Measurements from ENCODE around the gene RIN2. TPM values are rescaled to one million over a fixed set of nuclear protein-coding genes. Genes with fewer than 3 reads are reported as not detected.

RIN2 gene, protein sequence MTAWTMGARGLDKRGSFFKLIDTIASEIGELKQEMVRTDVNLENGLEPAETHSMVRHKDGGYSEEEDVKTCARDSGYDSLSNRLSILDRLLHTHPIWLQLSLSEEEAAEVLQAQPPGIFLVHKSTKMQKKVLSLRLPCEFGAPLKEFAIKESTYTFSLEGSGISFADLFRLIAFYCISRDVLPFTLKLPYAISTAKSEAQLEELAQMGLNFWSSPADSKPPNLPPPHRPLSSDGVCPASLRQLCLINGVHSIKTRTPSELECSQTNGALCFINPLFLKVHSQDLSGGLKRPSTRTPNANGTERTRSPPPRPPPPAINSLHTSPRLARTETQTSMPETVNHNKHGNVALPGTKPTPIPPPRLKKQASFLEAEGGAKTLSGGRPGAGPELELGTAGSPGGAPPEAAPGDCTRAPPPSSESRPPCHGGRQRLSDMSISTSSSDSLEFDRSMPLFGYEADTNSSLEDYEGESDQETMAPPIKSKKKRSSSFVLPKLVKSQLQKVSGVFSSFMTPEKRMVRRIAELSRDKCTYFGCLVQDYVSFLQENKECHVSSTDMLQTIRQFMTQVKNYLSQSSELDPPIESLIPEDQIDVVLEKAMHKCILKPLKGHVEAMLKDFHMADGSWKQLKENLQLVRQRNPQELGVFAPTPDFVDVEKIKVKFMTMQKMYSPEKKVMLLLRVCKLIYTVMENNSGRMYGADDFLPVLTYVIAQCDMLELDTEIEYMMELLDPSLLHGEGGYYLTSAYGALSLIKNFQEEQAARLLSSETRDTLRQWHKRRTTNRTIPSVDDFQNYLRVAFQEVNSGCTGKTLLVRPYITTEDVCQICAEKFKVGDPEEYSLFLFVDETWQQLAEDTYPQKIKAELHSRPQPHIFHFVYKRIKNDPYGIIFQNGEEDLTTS
- 10 to 100 TPM in 4 of 6 experiments, 1 to 10 TPM in 2; 7.0 to 37.7 (median 13.8) TPM for total RNA-seq
- long read RNA-seq, partial matches to known transcripts, result 0 of 2 reads
- long read RNA-seq, other reads (novel, unspliced or antisense), result 2 of 2 reads

DNA sequence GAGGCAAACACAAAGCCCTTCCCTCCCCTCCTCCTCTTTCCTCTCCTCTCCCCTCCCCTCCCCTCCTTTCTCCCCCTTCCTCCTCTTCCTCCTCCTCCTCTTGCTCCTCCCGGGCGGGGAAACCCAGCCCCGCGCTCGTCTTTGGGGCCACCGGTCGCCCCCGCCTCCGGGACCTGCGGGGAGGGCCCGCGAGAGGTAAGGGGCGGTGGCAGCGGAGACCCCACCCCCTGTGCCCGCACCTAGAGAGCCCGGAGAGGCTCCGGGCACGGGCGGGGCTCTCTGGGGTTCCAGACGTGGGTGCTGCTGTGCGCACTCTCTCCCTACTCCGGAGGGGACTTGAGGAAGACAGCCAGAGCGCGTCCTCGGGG is at the start of gene RIN2:
RIN2 (plus strand) TSS at position 126 of the 368 bp plus-strand sequence. CDS start 131,344 bp downstream, outside the sequence.
- no peaks in the 10 kb centered on the region for H3K27me3 ChIP-seq
- TF ChIP-seq, protein P1, sequence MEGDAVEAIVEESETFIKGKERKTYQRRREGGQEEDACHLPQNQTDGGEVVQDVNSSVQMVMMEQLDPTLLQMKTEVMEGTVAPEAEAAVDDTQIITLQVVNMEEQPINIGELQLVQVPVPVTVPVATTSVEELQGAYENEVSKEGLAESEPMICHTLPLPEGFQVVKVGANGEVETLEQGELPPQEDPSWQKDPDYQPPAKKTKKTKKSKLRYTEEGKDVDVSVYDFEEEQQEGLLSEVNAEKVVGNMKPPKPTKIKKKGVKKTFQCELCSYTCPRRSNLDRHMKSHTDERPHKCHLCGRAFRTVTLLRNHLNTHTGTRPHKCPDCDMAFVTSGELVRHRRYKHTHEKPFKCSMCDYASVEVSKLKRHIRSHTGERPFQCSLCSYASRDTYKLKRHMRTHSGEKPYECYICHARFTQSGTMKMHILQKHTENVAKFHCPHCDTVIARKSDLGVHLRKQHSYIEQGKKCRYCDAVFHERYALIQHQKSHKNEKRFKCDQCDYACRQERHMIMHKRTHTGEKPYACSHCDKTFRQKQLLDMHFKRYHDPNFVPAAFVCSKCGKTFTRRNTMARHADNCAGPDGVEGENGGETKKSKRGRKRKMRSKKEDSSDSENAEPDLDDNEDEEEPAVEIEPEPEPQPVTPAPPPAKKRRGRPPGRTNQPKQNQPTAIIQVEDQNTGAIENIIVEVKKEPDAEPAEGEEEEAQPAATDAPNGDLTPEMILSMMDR (IDR thresholded peaks at IDR 0.05), result no peak
- peak; percentile 38 for TF ChIP-seq POLR2A (IDR thresholded peaks at IDR 0.05)
- peaks cover 0 to 24% (median 10%) of the 10 kb centered on the region in 4 donors for H3K4me1 ChIP-seq
- peak within 1 kb of the TSS; percentile 78 to 90 (median 84) for H3K27ac ChIP-seq
- intact Hi-C loops (cut with DNase I), result no loop called here
- H3K4me3 ChIP-seq, result peak within 1 kb of the TSS; percentile 58 to 88 (median 66)
- ATAC-seq (peak; percentile 66 to 88 (median 74)), DNase-seq (peak; percentile 83 to 86 (median 86))
- H3K9me3 ChIP-seq, result no peaks in the 10 kb centered on the region
- no peaks in the 10 kb centered on the region for H3K36me3 ChIP-seq
- WGBS (ENCODE audit: insufficient coverage, low coverage, low lambda C conversion rate, missing lambda C conversion rate), result under 1% methylated on average over 16 of the region's 25 CpGs

DNA sequence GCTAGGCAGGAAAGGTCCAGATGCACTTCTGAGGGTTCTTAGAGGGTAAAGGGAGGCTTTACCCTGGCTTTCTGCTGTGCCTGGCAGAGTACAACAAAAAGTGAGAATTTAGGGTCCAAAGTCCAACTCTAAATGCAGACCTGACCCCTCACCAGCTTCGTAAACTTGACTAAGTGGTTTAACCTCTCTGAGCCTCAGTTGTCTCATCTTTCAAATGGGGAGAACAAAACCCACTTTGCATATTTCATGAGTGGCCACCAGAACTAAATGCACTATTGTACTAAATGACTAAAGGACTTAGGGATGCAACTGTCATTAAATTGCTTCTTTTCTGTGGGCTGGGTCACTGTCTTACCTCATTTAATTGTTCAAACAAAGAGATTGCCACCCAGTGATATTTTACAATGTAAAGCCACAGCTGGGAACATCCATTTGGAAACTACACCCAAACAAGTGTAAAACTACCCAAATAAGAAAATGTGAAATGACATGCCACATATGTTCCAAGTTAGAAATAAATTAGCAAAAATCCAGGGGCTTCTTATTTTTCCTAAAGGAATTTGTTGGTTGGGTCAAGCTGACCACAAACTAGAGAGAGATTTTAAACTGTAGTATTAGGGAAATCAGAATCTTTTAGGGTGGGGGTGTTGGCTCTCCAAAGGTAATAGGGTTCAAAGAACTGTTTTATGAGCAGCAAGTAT is 48.3 kb upstream of the RIN2 start:
- no peak overlapping the region for H3K27ac ChIP-seq
- no peak for DNase-seq
- H3K36me3 ChIP-seq, result no peaks in the 10 kb centered on the region
- intact Hi-C loops (cut with DNase I), result no loop called here
- no peaks in the 10 kb centered on the region for H3K9me3 ChIP-seq
- H3K4me1 ChIP-seq, result no peaks in the 10 kb centered on the region
- no peak for TF ChIP-seq POLR2A (IDR thresholded peaks at IDR 0.05)
- TF ChIP-seq, protein P1 (IDR thresholded peaks at IDR 0.05), result no peak
- no peaks in the 10 kb centered on the region for H3K27me3 ChIP-seq
- H3K4me3 ChIP-seq, result no peak overlapping the region
- no peak for ATAC-seq
- 33% methylated on average over 1 of the region's 1 CpG for WGBS (ENCODE audit: insufficient coverage, low coverage, low lambda C conversion rate, missing lambda C conversion rate)

DNA sequence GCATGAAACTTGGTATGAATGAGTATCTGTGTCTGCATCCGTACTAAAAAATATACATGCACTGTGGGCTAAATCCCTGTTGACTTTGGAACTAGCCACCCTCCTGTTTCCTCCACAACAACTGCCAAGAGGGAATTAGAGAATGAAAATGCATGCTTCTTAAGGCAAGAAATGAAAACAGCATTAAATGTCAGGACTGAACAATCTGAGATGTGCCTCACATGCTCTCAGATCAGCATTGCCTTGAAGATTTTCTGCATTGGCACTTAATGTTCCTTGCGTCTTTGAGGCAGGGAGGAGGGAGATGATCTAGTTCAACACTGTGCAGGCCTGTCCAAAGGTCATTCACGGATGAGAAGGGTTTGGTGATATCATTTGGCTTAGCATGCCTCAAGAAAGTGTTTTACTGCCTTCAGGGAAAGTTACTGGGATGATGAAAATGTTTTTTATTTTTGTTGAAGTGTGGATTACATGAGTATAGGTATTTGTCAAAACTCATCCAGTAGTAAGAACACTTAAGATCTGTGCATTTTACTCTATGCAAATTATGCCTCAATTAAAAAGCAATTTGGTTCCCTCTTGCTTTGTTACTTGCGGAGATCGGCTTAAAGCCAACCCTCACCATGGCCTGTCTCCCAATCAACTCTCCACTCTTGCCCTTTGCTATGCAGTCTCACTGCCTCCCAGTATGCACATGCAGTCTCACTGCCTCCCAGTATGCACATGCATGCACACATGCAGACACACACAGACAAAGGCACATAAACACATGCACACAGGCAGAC is 47.5 kb upstream of the RIN2 start:
- intact Hi-C loops (cut with DNase I), result no loop called here
- WGBS (ENCODE audit: insufficient coverage, low coverage, low lambda C conversion rate, missing lambda C conversion rate), result 59% methylated on average over 4 of the region's 5 CpGs
- ATAC-seq (no peak), DNase-seq (no peak)
- Histone ChIP-seq H3K36me3 (no peaks in the 10 kb centered on the region), H3K4me3 (no peak overlapping the region), H3K9me3 (no peaks in the 10 kb centered on the region), H3K4me1 (no peaks in the 10 kb centered on the region), H3K27ac (no peak overlapping the region), H3K27me3 (no peaks in the 10 kb centered on the region)
- TF ChIP-seq POLR2A (IDR thresholded peaks at IDR 0.05), result no peak
- TF ChIP-seq, protein P1 (IDR thresholded peaks at IDR 0.05), result no peak

DNA sequence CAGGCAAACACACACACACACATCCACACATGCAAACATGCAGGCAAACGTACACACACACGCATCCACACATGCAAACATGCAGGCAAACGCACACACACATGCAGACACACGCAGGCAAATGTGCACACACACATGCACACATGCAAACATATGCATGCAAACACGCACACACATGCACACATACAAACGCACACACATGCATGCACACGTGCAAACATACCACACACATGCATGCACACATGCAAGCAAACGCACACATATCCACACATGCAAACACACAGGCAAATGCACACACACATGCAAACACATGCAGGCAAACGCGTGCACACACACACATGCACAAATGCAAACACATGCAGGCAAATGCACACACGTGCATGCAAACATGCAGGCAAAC is 46.9 kb upstream of the RIN2 start:
- intact Hi-C loops (cut with DNase I), result no loop called here

More for the DNA sequence above, 46.9 kb upstream of the RIN2 start:
- H3K4me3 ChIP-seq, result no peak overlapping the region
- H3K9me3 ChIP-seq, result no peaks in the 10 kb centered on the region
- DNase-seq (no peak), ATAC-seq (no peak)
- TF ChIP-seq, protein P1 (IDR thresholded peaks at IDR 0.05), result no peak
- TF ChIP-seq POLR2A (IDR thresholded peaks at IDR 0.05), result no peak
- H3K4me1 ChIP-seq, result no peaks in the 10 kb centered on the region
- H3K27ac ChIP-seq, result no peak overlapping the region
- H3K36me3 ChIP-seq, result no peaks in the 10 kb centered on the region
- no peaks in the 10 kb centered on the region for H3K27me3 ChIP-seq
- 68% methylated on average over 4 of the region's 11 CpGs for WGBS (ENCODE audit: insufficient coverage, low coverage, low lambda C conversion rate, missing lambda C conversion rate)

Measured in right lobe of liver (tissue), 6 donors.